ENCODE results near the gene RNU6-7.

RNU6-7 gene

DNA sequence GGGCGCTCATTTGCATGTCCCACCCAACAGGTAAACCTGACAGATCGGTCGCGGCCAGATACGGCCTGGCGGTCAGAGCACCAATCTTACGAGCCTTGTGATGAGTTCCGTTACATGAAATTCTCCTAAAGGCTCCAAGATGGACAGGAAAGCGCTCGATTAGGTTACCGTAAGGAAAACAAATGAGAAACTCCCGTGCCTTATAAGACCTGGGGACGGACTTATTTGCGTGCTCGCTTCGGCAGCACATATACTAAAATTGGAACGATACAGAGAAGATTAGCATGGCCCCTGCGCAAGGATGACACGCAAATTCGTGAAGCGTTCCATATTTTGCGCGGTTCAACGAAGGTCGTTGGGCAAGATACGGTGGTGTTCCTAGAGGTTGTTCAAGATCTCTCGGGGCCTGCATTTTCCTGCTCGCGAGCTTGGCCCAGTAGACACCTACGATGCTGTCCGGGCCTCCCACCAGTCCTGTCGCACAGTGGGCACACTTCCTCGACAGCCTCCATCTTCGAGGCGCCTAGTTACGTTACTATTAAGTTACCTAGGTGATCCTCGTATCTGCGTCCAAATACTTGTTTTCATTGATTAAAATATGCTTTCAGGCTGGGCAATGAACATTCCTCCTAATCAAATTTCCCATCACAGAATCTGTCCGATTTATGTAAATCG is at the start of gene RNU6-7:
RNU6-7 (plus strand) TSS at position 230 of the 675 bp plus-strand sequence.
- DNase-seq = no peak

- DNase-seq = no peak
Observed at GRCh38 chr14:32166029-32166428, 35.8 kb upstream of the RNU6-7 start.

DNA sequence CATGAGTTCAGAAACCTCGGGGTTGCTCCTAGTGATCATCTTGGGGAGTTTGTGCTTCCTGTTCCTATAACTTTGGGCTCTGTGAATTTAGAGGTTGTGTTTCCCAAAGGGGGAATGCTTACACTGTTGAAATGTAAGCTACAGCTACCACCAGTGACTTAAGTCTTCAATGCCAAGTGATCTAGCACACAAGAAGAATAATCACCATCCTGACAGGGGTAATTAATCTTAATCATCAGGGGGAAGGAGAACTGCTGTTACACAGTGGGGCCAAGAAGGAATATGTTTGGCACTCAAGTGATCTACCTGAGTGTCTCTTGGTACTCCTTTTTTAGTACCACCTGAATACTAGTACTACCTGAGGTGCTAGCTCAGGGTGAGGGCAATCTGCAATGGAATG is 34.9 kb upstream of the RNU6-7 start:
- DNase-seq = no peak

DNA sequence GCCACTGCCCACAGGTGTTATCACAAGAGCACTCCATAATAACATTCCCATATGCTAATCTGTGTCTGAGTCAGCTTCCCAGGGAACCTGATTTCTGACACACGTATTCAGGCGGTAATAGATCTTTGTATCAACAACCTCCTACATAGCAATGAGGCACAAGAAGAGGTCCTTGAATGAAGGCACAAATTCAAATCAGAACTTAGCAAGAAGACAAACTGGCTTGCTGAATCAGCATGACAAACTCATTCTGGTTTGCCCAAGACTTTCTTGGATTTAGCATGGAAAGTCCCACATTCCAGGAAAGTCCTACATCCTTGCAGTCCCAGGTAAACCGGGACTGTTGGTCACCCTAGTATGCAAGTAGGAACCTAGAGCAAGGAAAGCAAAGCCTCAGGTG is 33.9 kb upstream of the RNU6-7 start:
- DNase-seq = no peak

DNA sequence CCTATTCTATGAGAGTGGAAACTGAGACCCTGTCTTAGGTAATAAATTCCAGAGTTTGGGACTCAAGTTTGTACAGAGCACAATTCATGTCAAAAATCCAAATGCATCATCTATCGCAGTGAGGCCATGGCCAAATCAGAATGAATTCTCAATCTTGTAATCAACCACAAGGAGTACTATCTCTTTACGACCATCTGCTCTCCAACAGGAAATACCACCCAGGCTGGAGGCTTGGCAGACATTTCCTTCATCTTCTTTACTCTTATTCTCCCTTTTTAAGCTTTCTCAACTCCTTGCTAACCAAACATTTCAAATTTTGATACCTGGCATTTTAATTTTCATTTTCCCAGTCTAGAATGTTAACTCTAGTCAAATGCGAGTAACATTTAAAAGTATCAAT is 32.7 kb upstream of the RNU6-7 start:
- DNase-seq = no peak

GRCh38 chr14:32171469-32171868 is 30.4 kb upstream of the RNU6-7 start:
- no peak for DNase-seq

DNA sequence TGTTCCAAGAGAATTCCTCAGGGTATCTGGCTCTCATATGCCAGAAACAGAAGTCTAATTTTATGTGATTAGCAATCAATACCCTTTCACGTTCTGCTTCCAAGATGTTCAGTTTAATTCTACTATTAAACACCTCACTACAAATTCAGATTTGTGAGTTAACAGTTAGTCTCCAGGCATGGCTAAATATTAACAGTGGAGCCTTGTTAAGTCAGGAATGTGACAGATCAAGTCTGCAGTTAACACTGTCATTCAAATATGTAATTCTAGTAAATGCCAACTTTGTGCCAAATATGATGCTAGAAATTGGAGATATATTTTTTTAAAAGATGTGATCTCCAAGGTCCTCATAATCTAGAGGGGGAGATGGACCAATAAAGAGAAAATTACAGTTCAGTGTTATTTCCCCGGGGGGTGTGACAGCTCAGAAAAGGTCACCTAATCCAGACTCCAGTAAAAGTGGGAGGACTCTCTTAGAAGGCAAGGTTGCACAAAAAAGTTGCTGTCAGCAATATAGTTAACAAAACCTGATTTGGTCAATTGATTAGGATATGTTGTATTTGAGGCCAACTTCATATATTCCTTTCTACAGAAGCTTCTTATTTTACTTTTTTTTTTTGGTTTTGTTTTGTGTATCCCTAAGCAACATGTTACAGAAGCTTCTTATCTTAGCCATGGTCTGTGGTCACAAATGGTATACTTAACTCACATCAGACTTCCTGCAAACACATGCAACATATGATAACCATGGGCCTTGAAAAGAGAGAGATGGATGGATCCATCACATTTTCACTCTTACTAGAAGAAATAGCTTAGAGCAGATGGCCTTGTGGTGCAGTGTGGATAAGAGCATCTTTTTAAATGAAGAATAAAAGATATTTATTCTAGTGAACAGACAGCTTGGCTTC is 18.4 kb upstream of the RNU6-7 start:
- no peak for DNase-seq

- DNase-seq = no peak
Observed at GRCh38 chr14:32185097-32185496, 16.7 kb upstream of the RNU6-7 start.

DNA sequence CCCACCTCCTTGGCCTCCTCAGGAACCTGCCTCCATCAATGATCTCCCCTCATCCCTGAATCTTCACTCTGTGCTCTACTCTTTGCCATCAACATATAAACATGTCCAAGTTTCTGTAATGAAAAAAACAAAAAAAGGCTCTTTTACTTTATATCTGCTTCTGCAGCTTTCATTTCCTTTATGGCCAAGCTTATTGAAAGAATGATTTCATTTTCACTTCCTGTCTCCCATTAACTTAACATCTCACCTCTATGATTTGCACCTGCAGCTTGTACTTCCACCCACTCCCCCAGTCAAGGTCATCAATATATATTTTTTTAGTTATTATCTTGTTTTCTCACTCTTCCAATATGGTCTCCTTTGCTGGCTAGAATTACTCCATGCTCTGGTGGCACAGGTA is 15.6 kb upstream of the RNU6-7 start:
- no peak for DNase-seq

DNA sequence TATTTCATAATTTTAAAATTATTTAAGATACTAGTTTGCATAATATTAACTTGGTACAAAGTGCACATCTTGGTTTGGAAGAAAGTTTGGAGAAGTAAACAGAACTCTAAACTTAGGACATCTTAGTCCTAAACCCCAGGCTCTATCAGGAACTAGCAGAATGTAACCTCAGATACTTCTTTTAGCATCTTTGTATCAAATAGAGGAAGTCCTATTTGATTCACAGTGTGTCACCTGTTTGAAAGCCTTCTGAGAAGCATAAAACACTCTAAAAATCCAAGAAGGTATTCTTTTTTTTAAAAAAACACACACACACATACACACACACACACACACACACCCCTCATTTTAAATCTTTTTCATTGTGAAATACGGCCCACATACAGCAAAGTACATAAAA is 12.0 kb upstream of the RNU6-7 start:
- no peak for DNase-seq

- DNase-seq = no peak
Observed at GRCh38 chr14:32190673-32191072, 11.2 kb upstream of the RNU6-7 start.

GRCh38 chr14:32192712-32193373 is 9.0 kb upstream of the RNU6-7 start:
- no peak for DNase-seq

GRCh38 chr14:32193532-32193931 is 8.3 kb upstream of the RNU6-7 start:
- no peak for DNase-seq

- DNase-seq = no peak
Observed at GRCh38 chr14:32195636-32196035, 6.2 kb upstream of the RNU6-7 start.

- no peak for DNase-seq
Observed at GRCh38 chr14:32197919-32198318, 3.9 kb upstream of the RNU6-7 start.

GRCh38 chr14:32200368-32201192 is 1.3 kb upstream of the RNU6-7 start:
- DNase-seq = no peak

- DNase-seq = no peak
Observed at GRCh38 chr14:32201193-32201815, 541 bp upstream of the RNU6-7 start.

GRCh38 chr14:32202491-32202997 is 699 bp downstream of the RNU6-7 start:
- DNase-seq = no peak

DNA sequence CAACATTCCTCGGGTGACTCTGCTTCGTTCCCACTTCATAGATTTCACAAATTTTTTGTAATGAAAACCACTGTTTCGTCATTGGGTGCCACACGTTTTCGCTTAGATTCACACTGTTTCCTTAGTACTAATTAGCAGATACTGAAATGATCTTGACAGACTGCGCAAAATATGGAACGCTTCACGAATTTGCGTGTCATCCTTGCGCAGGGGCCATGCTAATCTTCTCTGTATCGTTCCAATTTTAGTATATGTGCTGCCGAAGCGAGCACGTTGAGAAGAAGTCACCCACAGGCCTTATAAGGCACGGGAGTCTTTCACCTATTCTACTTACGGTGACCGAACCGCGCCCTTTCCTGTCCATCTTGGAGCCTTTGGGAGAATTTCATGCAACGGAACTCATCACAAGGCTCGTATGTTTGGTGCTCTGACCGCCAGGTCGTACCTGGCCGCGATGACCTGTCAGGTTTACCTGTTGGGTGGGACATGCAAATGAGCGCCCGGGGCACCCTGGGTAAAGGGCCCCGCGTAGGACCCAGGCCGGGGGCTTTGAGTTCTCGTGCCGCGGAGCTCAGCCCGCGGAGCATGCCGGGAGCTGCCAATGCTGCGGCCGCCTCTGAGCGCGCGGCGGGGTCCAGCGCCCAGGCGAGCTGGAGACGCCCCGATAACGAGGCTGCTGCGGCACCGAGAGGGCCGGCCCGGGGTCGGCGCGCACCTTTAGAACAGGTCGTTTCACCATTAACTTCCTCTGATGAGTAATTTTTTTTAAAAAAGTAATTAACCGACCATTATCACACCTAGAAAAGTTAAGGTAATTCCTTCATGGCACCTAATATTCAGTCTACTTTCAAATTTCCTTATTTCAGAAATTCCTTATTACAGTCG is 1.4 kb downstream of the RNU6-7 start, which contains the start of gene RNU6-8:
RNU6-8 (minus strand) TSS at position 272 of the 885 bp plus-strand sequence.
- DNase-seq = peak; percentile 71

- no peak for DNase-seq
Observed at GRCh38 chr14:32203928-32204357, 2.1 kb downstream of the RNU6-7 start.

DNA sequence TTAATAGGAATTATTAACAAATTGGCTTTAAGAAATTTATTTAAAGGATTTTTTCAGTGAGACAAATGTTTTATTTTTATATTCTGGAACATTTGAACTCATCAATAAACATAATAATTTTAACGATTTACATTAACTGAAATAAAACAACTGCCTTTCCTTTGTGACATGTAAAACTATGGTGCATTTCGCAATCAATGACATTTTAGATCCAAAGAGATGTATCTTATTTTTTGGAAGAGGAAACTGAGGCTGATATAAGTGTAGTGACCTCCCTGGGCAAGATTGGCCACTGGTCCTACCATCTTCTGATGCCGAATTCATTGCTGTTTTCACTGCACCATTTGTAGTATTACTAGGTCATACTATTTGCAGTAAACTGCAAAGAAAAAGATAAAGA is 3.7 kb downstream of the RNU6-7 start:
- no peak for DNase-seq

All from NCI-H1048 (cell line).